GM21390 (cell line): ENCODE data around the gene THBS2.
A peak's percentile ranks its signal among the peaks of the same experiment; 100 is the strongest.
"Not testable (repeated sequence)": the region's sequence is repeated elsewhere in the genome, so short reads cannot be mapped to it uniquely, and the experiment has no call there.

Source experiments
- ATAC-seq: cut with Tn5 transposase; IDR thresholded peaks from one replicate; pipeline ENCODE4 v1.9.1; 2021; ENCODE audit not compliant: unreplicated experiment

The THBS2 gene

DNA sequence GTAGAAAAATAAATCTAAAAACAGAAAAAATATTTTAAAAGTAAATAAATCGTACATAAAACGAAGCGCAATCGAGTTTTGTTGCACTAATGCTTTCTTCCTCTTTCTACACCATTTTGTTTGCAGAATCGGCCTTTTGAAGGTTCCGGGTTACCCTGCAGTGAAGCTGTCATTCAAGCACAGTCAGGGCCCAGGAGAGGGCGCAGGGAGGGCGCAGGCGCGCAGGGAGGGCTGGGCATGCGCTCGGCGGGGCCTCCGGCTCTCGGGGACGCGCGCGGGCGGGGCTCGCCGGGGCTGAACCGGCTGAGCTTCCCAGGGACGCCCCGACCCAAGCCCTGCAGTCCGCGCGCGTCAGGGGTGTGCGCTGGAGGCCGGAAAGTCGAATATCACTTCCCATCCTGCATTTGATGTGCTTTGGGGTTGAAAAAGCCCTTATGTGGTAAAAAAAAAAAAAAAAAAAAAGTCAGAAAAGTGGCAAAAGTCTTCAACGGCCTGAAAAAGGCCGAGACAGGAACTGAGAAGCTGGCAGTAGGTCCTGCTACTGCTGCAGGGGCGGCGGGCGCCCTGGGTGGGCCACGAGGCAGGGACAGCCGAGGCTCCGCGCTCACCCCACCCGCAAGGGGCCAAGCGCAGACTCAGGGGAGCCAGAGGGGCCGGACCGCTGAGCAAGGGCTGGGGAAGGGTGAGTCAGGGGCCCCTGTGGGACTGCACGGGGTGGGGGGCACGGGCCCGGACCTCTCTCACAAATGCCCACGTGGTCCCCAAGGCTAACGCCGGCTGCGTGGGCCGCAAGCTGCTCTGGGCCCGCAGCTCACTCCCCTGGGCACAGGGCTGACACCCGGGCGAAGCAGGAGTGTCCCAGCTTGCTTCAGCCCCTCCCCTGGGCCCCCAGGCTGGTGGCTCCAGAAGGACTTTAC is 40.5 kb downstream of the THBS2 start:
- peak; percentile 100 for ATAC-seq

GRCh38 chr6:169212436-169212835 is 41.2 kb downstream of the THBS2 start:
- no peak for ATAC-seq

- ATAC-seq: no peak
Observed at GRCh38 chr6:169211881-169212280, 41.8 kb downstream of the THBS2 start.

- no peak for ATAC-seq
Observed at GRCh38 chr6:169210611-169211010, 43.0 kb downstream of the THBS2 start.

- ATAC-seq: no peak
Observed at GRCh38 chr6:169208011-169208410, 45.6 kb downstream of the THBS2 start.

DNA sequence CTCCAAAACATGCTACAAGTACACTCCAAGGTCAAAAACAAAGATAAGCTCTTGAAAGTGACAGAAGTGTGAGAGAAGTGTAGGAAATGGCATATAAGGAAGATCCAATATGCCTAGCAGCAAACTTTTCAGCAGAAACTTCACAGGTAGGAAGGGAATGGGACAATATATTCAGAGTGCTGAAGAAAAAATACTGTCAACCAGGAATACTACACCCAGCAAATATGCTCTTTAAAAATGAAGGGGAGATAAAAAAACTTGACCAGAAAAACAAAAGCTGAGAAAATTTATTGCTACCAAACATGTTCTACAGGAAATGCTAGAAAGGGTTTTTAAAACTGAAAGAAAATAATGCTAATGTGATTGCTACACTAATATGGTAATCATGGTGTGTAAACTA is 46.2 kb downstream of the THBS2 start:
- no peak for ATAC-seq

DNA sequence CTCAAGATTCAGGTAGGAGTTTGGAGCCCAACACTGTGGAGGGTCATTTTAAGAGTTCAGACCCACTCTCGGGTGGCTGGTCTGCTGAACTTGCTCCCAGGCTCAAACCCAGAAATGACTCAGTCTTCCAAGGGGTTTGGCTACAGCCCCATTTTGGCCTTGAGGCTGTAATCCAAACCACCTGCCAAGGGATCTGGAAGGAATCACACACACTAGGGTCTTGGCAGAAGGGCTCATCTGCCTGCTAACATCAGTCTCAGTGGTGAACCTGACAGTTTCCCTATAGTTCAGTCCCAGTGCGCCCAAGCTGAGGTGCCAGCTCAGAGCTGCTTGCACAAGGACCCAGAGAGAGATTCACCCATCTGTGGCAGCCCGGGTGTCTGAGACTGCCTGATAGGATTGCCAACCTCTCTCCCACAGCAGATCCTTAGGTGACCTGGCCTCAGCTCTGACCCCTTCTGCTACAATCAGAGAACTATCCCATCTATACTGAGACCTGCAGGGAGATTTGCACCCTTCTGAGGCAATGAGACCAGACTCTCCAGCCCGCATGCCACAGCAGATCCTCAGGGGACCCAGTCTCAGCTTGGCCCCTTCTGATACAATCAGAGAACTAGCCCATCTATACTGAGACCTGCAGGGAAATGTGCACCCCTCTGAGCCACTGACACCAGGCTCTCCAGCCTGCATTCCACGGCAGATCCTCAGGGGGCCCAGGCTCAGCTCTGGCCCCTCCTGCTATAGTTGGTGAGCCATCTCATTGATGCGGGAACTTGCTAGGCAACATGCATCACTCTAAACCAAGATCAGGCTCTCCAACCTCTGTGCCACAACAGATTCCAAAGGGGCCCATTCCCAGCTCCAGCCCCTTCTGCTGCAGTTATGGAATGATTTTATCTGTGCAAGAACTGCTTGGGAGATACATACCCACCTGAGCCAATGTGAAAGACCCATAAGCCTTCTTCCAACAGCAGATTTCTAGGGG is 48.2 kb downstream of the THBS2 start:
- ATAC-seq: no peak

- ATAC-seq: no peak
Observed at GRCh38 chr6:169204167-169204566, 49.5 kb downstream of the THBS2 start.

- ATAC-seq: no peak
Observed at GRCh38 chr6:169201985-169202384, 51.7 kb downstream of the THBS2 start.

DNA sequence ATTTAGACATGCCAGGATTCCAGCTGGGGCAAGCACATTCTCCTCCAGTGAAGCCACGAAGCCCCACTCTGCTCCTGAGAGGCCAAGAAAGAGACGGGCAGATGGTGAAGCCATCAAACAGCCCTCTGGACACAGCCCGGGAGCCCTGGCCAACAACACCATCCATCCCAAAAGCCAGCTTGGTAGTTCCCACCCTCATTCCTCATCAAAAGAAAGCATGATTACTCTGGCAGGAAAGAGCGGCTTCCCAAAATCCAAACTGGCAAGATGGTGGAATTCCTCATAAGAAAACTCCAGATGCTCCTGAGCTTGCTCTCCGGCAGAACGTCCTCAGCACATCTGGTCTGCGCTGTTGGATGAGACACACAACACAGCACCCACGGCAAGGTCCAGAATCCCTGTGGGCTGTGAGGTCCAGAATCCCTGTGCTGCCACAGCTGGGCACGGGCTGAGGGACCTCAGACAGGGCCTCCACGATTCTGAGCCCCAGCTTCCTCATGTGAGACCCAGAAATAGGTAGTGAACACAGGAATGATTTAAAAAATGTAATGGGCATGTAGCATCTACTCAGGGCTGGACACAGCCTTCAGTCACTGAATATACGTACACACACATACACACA is 52.6 kb downstream of the THBS2 start:
- no peak for ATAC-seq

GRCh38 chr6:169199625-169200335 is 53.9 kb downstream of the THBS2 start:
- ATAC-seq: no peak

DNA sequence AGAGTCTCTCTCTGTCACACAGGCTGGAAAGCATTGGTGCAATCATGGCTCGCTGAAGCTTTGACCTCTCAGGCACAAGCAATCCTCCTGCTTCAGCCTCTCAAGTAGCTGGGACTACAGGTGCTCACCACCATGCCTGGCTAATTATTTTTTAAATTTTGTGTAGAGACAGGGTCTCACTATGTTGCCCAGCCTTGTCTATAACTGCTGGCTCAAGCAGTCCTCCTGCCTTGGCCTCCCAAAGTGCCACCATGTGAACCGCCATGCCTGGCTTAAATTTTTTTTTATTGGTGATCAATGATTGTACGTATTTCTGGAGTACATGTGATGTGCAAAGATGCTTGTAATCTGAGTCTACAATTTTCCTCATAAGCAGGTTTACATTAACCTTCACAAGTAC is 54.8 kb downstream of the THBS2 start:
- ATAC-seq: no peak

DNA sequence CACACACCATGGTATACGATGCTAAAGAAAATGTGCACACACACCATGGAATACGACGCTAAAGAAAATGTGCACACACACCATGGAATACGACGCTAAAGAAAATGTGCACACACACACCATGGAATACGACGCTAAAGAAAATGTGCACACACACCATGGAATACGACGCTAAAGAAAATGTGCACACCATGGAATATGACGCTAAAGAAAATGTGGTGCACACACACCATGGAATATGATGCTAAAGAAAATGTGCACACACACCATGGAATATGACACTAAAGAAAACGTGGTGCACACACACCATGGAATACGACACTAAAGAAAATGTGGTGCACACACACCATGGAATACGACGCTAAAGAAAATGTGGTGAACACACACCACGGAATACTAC is 55.7 kb downstream of the THBS2 start:
- ATAC-seq: not testable (repeated sequence)

DNA sequence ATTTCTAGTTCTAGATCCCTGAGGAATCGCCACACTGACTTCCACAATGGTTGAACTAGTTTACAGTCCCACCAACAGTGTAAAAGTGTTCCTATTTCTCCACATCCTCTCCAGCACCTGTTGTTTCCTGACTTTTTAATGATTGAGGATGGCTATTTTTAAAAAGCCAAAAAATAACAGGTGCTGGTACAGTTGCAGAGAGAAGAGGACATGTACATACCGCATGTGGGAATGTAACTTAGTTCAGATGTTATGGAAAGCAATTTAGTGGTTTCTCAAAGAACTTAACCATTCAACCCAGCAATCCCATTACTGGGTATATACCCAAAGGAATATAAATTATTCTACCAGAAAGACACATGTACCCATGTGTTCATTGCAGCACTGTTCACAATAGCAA is 57.4 kb downstream of the THBS2 start:
- ATAC-seq: not testable (repeated sequence)

GRCh38 chr6:169194737-169195136 is 58.9 kb downstream of the THBS2 start:
- no peak for ATAC-seq

GRCh38 chr6:169190970-169191369 is 62.7 kb downstream of the THBS2 start:
- ATAC-seq: no peak

DNA sequence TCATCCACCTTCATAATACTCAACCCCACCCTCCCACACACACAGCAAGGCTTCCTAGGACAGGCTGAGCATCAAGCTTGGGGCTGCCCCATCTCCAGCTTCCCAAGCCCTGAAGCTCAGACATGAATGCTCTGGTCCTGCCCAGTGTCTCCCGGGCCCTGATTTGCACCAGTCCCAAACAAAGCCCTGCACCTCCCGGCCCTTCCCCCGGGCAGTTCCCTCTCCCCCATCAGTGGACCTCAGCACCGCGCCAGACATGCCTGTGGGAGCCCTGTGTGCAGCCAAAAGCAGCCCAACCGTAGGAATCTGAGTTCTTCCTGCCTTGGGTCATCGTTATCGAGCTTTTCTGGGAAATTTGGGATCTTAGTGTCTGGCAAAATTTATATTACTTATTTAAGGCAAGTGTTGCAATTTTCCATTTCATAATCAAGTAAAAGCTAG is 63.5 kb downstream of the THBS2 start:
- no peak for ATAC-seq

DNA sequence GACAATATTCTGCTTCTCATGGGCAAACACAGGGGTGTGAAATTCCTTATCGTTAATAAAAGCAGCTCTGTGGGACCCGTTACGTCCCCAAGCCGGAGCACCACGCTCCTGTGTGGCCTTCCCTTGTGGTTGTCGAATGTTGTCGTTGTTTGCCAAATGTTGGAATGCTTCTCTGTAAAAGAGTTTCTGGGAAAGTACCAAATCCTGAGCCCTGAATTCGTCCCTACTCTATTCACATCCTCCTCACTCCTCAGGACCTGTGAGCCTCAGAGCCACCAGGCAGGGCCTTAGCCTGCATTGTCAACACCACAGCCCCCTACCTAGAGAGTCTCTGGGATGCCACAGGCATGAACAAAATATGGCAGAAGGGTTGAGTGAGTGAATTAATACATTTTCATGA is 64.0 kb downstream of the THBS2 start:
- ATAC-seq: no peak

DNA sequence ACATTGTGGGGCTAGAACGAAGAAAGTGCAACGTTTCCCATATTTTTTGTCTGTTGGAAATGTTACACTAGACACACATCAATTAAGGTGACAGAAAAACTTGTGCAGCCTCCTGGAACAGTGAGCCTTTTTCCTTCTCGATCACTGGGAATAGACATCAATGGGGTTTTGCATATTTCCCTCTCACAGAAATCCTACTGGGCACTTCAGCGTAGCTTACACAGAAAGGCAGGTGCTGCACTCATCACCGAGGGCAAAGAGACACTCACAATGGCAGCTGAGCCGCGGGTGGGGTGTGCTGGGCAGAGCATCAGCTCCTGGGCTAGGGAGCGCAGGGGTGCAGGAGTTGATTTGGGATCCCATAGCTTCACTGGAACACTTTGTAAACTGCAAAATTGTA is 64.5 kb downstream of the THBS2 start:
- ATAC-seq: no peak

GRCh38 chr6:169188475-169188874 is 65.2 kb downstream of the THBS2 start:
- no peak for ATAC-seq

- no peak for ATAC-seq
Observed at GRCh38 chr6:169188051-169188470, 65.6 kb downstream of the THBS2 start.
